Measurements from ENCODE around the gene CLK2.

The CLK2 gene

GRCh38 chr1:155254228-155254713 is 19.0 kb downstream of the CLK2 start:
- H4K8ac ChIP-seq (ENCODE audit: low read depth, low read length): no peak overlapping the region
- DNase-seq: no peak
- no CpG with 5 or more reads among the region's 12 CpGs for WGBS (ENCODE audit: extremely low coverage, insufficient coverage, low lambda C conversion rate)
- no peak overlapping the region for H3K4me3 ChIP-seq (ENCODE audit: low read length)
- peak overlapping the region; percentile 74 for H3K4me2 ChIP-seq (ENCODE audit: low read length)
- H3K9ac ChIP-seq (ENCODE audit: low read length): peak overlapping the region; percentile 85
- H2BK5ac ChIP-seq (ENCODE audit: low read length): no peak overlapping the region
- peaks cover 8% of the 10 kb centered on the region for H3K4me1 ChIP-seq (ENCODE audit: control insufficient read depth, low read depth, low read length)
- peak overlapping the region; percentile 59 for H2AK5ac ChIP-seq (ENCODE audit: low read length)
- H4K5ac ChIP-seq (ENCODE audit: low read length): no peak overlapping the region
- H3K36me3 ChIP-seq (ENCODE audit: control insufficient read depth, insufficient read depth, low read length): peaks cover 3% of the 10 kb centered on the region
- H3K18ac ChIP-seq (ENCODE audit: low read length): no peak overlapping the region
- no peak overlapping the region for H3K27ac ChIP-seq (ENCODE audit: low read depth, low read length)
- no peak overlapping the region for H2BK15ac ChIP-seq (replicated peaks; ENCODE audit: low read depth)
- no peaks in the 10 kb centered on the region for H3K27me3 ChIP-seq (ENCODE audit: insufficient read depth, low read length, poor library complexity)
- peak overlapping the region; percentile 95 for H3K56ac ChIP-seq (ENCODE audit: low read length)
- no peaks in the 10 kb centered on the region for H3K79me2 ChIP-seq (ENCODE audit: control insufficient read depth, insufficient read depth, low read length)
- H3K79me1 ChIP-seq (ENCODE audit: low read length): peaks cover 4% of the 10 kb centered on the region
- no peak overlapping the region for H3K4ac ChIP-seq (ENCODE audit: low read depth, low read length)
- H2BK120ac ChIP-seq (ENCODE audit: low read depth, low read length): no peak overlapping the region
- H3K23ac ChIP-seq (ENCODE audit: low read length): peak overlapping the region; percentile 85

- Histone ChIP-seq H2BK120ac (ENCODE audit: low read depth, low read length) (no peak overlapping the region), H3K36me3 (ENCODE audit: control insufficient read depth, insufficient read depth, low read length) (peaks cover 3% of the 10 kb centered on the region), H3K4me2 (ENCODE audit: low read length) (peak overlapping the region; percentile 14), H3K79me2 (ENCODE audit: control insufficient read depth, insufficient read depth, low read length) (no peaks in the 10 kb centered on the region), H3K4me1 (ENCODE audit: control insufficient read depth, low read depth, low read length) (peaks cover 8% of the 10 kb centered on the region), H3K56ac (ENCODE audit: low read length) (peak overlapping the region; percentile 59), H2AK5ac (ENCODE audit: low read length) (peak overlapping the region; percentile 6), H2BK15ac (replicated peaks; ENCODE audit: low read depth) (no peak overlapping the region), H3K9ac (ENCODE audit: low read length) (peak overlapping the region; percentile 85), H3K4ac (ENCODE audit: low read depth, low read length) (no peak overlapping the region), H3K27me3 (ENCODE audit: insufficient read depth, low read length, poor library complexity) (no peaks in the 10 kb centered on the region), H3K4me3 (ENCODE audit: low read length) (no peak overlapping the region), H4K5ac (ENCODE audit: low read length) (no peak overlapping the region), H4K8ac (ENCODE audit: low read depth, low read length) (no peak overlapping the region), H3K23ac (ENCODE audit: low read length) (peak overlapping the region; percentile 31), H3K18ac (ENCODE audit: low read length) (no peak overlapping the region), H3K79me1 (ENCODE audit: low read length) (peaks cover 4% of the 10 kb centered on the region), H2BK5ac (ENCODE audit: low read length) (no peak overlapping the region), H3K27ac (ENCODE audit: low read depth, low read length) (no peak overlapping the region)
- no peak for DNase-seq
- WGBS (ENCODE audit: extremely low coverage, insufficient coverage, low lambda C conversion rate): no CpG with 5 or more reads among the region's 5 CpGs
Observed at GRCh38 chr1:155253797-155254196, 19.5 kb downstream of the CLK2 start.

- Histone ChIP-seq H3K4me1 (ENCODE audit: control insufficient read depth, low read depth, low read length) (peaks cover 8% of the 10 kb centered on the region), H3K36me3 (ENCODE audit: control insufficient read depth, insufficient read depth, low read length) (peaks cover 3% of the 10 kb centered on the region), H3K56ac (ENCODE audit: low read length) (peak overlapping the region; percentile 59), H3K4me2 (ENCODE audit: low read length) (peak overlapping the region; percentile 14), H2BK15ac (replicated peaks; ENCODE audit: low read depth) (no peak overlapping the region), H2BK120ac (ENCODE audit: low read depth, low read length) (no peak overlapping the region), H3K27me3 (ENCODE audit: insufficient read depth, low read length, poor library complexity) (no peaks in the 10 kb centered on the region), H4K8ac (ENCODE audit: low read depth, low read length) (no peak overlapping the region), H3K18ac (ENCODE audit: low read length) (no peak overlapping the region), H3K79me1 (ENCODE audit: low read length) (peaks cover 4% of the 10 kb centered on the region), H3K79me2 (ENCODE audit: control insufficient read depth, insufficient read depth, low read length) (no peaks in the 10 kb centered on the region), H2BK5ac (ENCODE audit: low read length) (no peak overlapping the region), H4K5ac (ENCODE audit: low read length) (no peak overlapping the region), H3K23ac (ENCODE audit: low read length) (no peak overlapping the region), H3K9ac (ENCODE audit: low read length) (no peak overlapping the region), H3K27ac (ENCODE audit: low read depth, low read length) (no peak overlapping the region), H3K4me3 (ENCODE audit: low read length) (no peak overlapping the region), H2AK5ac (ENCODE audit: low read length) (no peak overlapping the region), H3K4ac (ENCODE audit: low read depth, low read length) (no peak overlapping the region)
- DNase-seq: peak; percentile 77
- WGBS (ENCODE audit: extremely low coverage, insufficient coverage, low lambda C conversion rate): no CpG with 5 or more reads among the region's 5 CpGs
Observed at GRCh38 chr1:155253208-155253607, 20.1 kb downstream of the CLK2 start.

GRCh38 chr1:155251566-155251965 is 21.7 kb downstream of the CLK2 start:
- no peak overlapping the region for H3K27ac ChIP-seq (ENCODE audit: low read depth, low read length)
- peaks cover 8% of the 10 kb centered on the region for H3K4me1 ChIP-seq (ENCODE audit: control insufficient read depth, low read depth, low read length)
- H3K4me3 ChIP-seq (ENCODE audit: low read length): no peak overlapping the region
- no peak overlapping the region for H3K18ac ChIP-seq (ENCODE audit: low read length)
- H2AK5ac ChIP-seq (ENCODE audit: low read length): no peak overlapping the region
- H3K36me3 ChIP-seq (ENCODE audit: control insufficient read depth, insufficient read depth, low read length): no peaks in the 10 kb centered on the region
- H2BK5ac ChIP-seq (ENCODE audit: low read length): no peak overlapping the region
- DNase-seq: no peak
- H2BK15ac ChIP-seq (replicated peaks; ENCODE audit: low read depth): no peak overlapping the region
- no peak overlapping the region for H3K4ac ChIP-seq (ENCODE audit: low read depth, low read length)
- no peak overlapping the region for H4K8ac ChIP-seq (ENCODE audit: low read depth, low read length)
- H3K23ac ChIP-seq (ENCODE audit: low read length): no peak overlapping the region
- no peak overlapping the region for H4K5ac ChIP-seq (ENCODE audit: low read length)
- H2BK120ac ChIP-seq (ENCODE audit: low read depth, low read length): no peak overlapping the region
- peak overlapping the region; percentile 42 for H3K56ac ChIP-seq (ENCODE audit: low read length)
- H3K9ac ChIP-seq (ENCODE audit: low read length): no peak overlapping the region
- WGBS (ENCODE audit: extremely low coverage, insufficient coverage, low lambda C conversion rate): no CpG with 5 or more reads among the region's 7 CpGs
- H3K79me2 ChIP-seq (ENCODE audit: control insufficient read depth, insufficient read depth, low read length): no peaks in the 10 kb centered on the region
- no peak overlapping the region for H3K4me2 ChIP-seq (ENCODE audit: low read length)
- H3K79me1 ChIP-seq (ENCODE audit: low read length): peaks cover 4% of the 10 kb centered on the region
- no peaks in the 10 kb centered on the region for H3K27me3 ChIP-seq (ENCODE audit: insufficient read depth, low read length, poor library complexity)

GRCh38 chr1:155250633-155251449 is 22.5 kb downstream of the CLK2 start:
- Histone ChIP-seq H4K5ac (ENCODE audit: low read length) (no peak overlapping the region), H3K4me1 (ENCODE audit: control insufficient read depth, low read depth, low read length) (peaks cover 8% of the 10 kb centered on the region), H3K18ac (ENCODE audit: low read length) (peak overlapping the region; percentile 20), H3K27ac (ENCODE audit: low read depth, low read length) (no peak overlapping the region), H2BK15ac (replicated peaks; ENCODE audit: low read depth) (no peak overlapping the region), H3K4ac (ENCODE audit: low read depth, low read length) (peak overlapping the region; percentile 10), H2BK5ac (ENCODE audit: low read length) (no peak overlapping the region), H3K36me3 (ENCODE audit: control insufficient read depth, insufficient read depth, low read length) (no peaks in the 10 kb centered on the region), H2BK120ac (ENCODE audit: low read depth, low read length) (no peak overlapping the region), H3K79me1 (ENCODE audit: low read length) (peaks cover 4% of the 10 kb centered on the region), H3K9ac (ENCODE audit: low read length) (peak overlapping the region; percentile 83), H3K4me2 (ENCODE audit: low read length) (peak overlapping the region; percentile 74), H2AK5ac (ENCODE audit: low read length) (no peak overlapping the region), H3K56ac (ENCODE audit: low read length) (peak overlapping the region; percentile 92), H3K79me2 (ENCODE audit: control insufficient read depth, insufficient read depth, low read length) (no peaks in the 10 kb centered on the region), H3K23ac (ENCODE audit: low read length) (no peak overlapping the region), H4K8ac (ENCODE audit: low read depth, low read length) (no peak overlapping the region), H3K4me3 (ENCODE audit: low read length) (peak overlapping the region; percentile 52), H3K27me3 (ENCODE audit: insufficient read depth, low read length, poor library complexity) (no peaks in the 10 kb centered on the region)
- no CpG with 5 or more reads among the region's 23 CpGs for WGBS (ENCODE audit: extremely low coverage, insufficient coverage, low lambda C conversion rate)
- DNase-seq: peak; percentile 96
